GM23338 (cell line): ENCODE measurements around the gene IL1RAPL2. TPM values are rescaled to one million over a fixed set of nuclear protein-coding genes. Genes with fewer than 3 reads are reported as not detected.

Experiments
- ATAC-seq: fragments of 200-7000 bp; cut with Tn5 transposase; 3 replicates; pipeline ENCODE4 v1.9.1; 2020
- DNase-seq: peaks from one replicate; pipeline ENCODE4 v3.0.0-alpha.2; 2015; ENCODE audit warnings: low spot score
- H2AFZ ChIP-seq: fragments of 200-600 bp; sonication (generic); 2 replicates; pipeline ENCODE4 v1.8.0; 2016; ENCODE audit warnings: antibody characterized with exemption, mild to moderate bottlenecking, moderate library complexity
- H3F3A ChIP-seq: fragments of 200-600 bp; sonication (generic); replicated peaks from 2 replicates; pipeline ENCODE4 v1.8.0; 2017; ENCODE audit warnings: antibody characterized with exemption, mixed run types, low read depth
- H3K27ac ChIP-seq: fragments of 200-600 bp; sonication (generic); 2 replicates; pipeline ENCODE4 v1.6.1; 2016; ENCODE audit warnings: low read depth
- H3K27me3 ChIP-seq: fragments of 200-600 bp; sonication (generic); 2 replicates; pipeline ENCODE4 v1.8.0; 2016; ENCODE audit warnings: mild to moderate bottlenecking, mixed run types, moderate library complexity; ENCODE audit not compliant: insufficient read depth
- H3K36me3 ChIP-seq: fragments of 200-600 bp; sonication (generic); 2 replicates; pipeline ENCODE4 v1.8.0; 2016; ENCODE audit warnings: mild to moderate bottlenecking; ENCODE audit not compliant: insufficient read depth
- H3K4me1 ChIP-seq: fragments of 200-600 bp; sonication (generic); 2 replicates; pipeline ENCODE4 v1.8.0; 2016; ENCODE audit warnings: mild to moderate bottlenecking, moderate library complexity; ENCODE audit not compliant: insufficient read depth
- H3K4me2 ChIP-seq: fragments of 200-600 bp; sonication (generic); 2 replicates; pipeline ENCODE4 v1.7.1; 2017; ENCODE audit warnings: mixed run types
- H3K4me3 ChIP-seq: fragments of 200-600 bp; sonication (generic); 2 replicates; pipeline ENCODE4 v1.6.1; 2016; ENCODE audit warnings: mixed run types
- H3K79me2 ChIP-seq: fragments of 200-600 bp; sonication (generic); replicated peaks from 2 replicates; pipeline ENCODE4 v1.8.0; 2017; ENCODE audit warnings: mild to moderate bottlenecking; ENCODE audit not compliant: insufficient read depth
- H3K9me2 ChIP-seq: fragments of 200-600 bp; sonication (generic); 2 replicates; pipeline ENCODE4 v1.8.0; 2017; ENCODE audit not compliant: insufficient read depth
- H4K20me1 ChIP-seq: fragments of 200-600 bp; sonication (generic); replicated peaks from 2 replicates; pipeline ENCODE4 v1.8.0; 2017; ENCODE audit warnings: mild to moderate bottlenecking; ENCODE audit not compliant: insufficient read depth
- H3K27ac Mint-ChIP-seq: 2 replicates; pipeline ENCODE4 v1.8.0; 2020; ENCODE audit warnings: inconsistent platforms, mild to moderate bottlenecking, moderate library complexity, mixed read lengths
- H3K27me3 Mint-ChIP-seq: 3 replicates; pipeline ENCODE4 v1.8.0; 2022; ENCODE audit warnings: low read depth, mild to moderate bottlenecking, moderate library complexity, mixed read lengths, inconsistent platforms; ENCODE audit not compliant: insufficient read depth, poor library complexity
- H3K36me3 Mint-ChIP-seq: 3 replicates; pipeline ENCODE4 v1.8.0; 2021; ENCODE audit warnings: low read depth, mild to moderate bottlenecking, inconsistent platforms, moderate library complexity, mixed read lengths
- H3K4me1 Mint-ChIP-seq: 3 replicates; pipeline ENCODE4 v1.8.0; 2020; ENCODE audit warnings: mild to moderate bottlenecking, inconsistent platforms, mixed read lengths
- H3K4me3 Mint-ChIP-seq: 3 replicates; pipeline ENCODE4 v1.8.0; 2021; ENCODE audit warnings: moderate library complexity, mild to moderate bottlenecking, inconsistent platforms, mixed read lengths
- H3K9me3 Mint-ChIP-seq: 3 replicates; pipeline ENCODE4 v1.8.0; 2020; ENCODE audit warnings: moderate library complexity, mild to moderate bottlenecking, inconsistent platforms, mixed read lengths
- CREB1 ChIP-seq: fragments of 250-450 bp; sonication (Bioruptor Pico); IDR thresholded peaks from 2 replicates; pipeline ENCODE4 v1.5.0; 2020; ENCODE audit warnings: low read depth, mild to moderate bottlenecking, moderate library complexity
- CTCF ChIP-seq, 2 experiments: fragments of 200-600 bp in 1 of 2; sonication (generic) in 1 of 2; conservative IDR thresholded peaks; 2 replicates each; pipeline versions ENCODE4 v1.5.1 to v1.6.1; 2016 to 2017; ENCODE audit warnings: antibody characterized with exemption in 2 of 2, low read depth in 2 of 2, mild to moderate bottlenecking in 2 of 2, moderate library complexity in 1 of 2
- EZH2 ChIP-seq: fragments of 200-600 bp; sonication (generic); IDR thresholded peaks from one replicate; pipeline ENCODE4 v1.8.0; 2017; ENCODE audit warnings: antibody characterized with exemption, mild to moderate bottlenecking, low read depth; ENCODE audit not compliant: unreplicated experiment
- EZH2phosphoT487 ChIP-seq: fragments of 200-600 bp; sonication (generic); IDR thresholded peaks from one replicate; pipeline ENCODE4 v1.8.1; 2018; ENCODE audit warnings: antibody characterized with exemption; ENCODE audit not compliant: unreplicated experiment
- JUNB ChIP-seq: IDR thresholded peaks from one replicate; pipeline ENCODE4 v1.6.1; 2016; ENCODE audit warnings: antibody characterized with exemption; ENCODE audit not compliant: unreplicated experiment
- NANOG ChIP-seq: IDR thresholded peaks from 2 replicates; pipeline ENCODE4 v1.6.1; 2016; ENCODE audit warnings: antibody characterized with exemption, borderline replicate concordance
- POLR2AphosphoS5 ChIP-seq: IDR thresholded peaks from 2 replicates; pipeline ENCODE4 v1.6.1; 2016; ENCODE audit warnings: antibody characterized with exemption, low read depth
- STAT1 ChIP-seq: IDR thresholded peaks from one replicate; pipeline ENCODE4 v1.6.1; 2016; ENCODE audit warnings: antibody characterized with exemption; ENCODE audit not compliant: unreplicated experiment
- ZNF331 ChIP-seq: fragments of 250-450 bp; sonication (Bioruptor Pico); IDR thresholded peaks from 2 replicates; pipeline ENCODE4 v1.5.0; 2020; ENCODE audit warnings: low read depth, mild to moderate bottlenecking, moderate library complexity
- ZNF462 ChIP-seq: fragments of 250-450 bp; sonication (Bioruptor Pico); IDR thresholded peaks from 2 replicates; pipeline ENCODE4 v1.5.0; 2020; ENCODE audit warnings: mild to moderate bottlenecking, moderate library complexity
- polyA plus RNA-seq: library from polyadenylated mRNA; unstranded; fragments of >200 nt; fragmentation: Nextera tagmentation; extraction: Ambion mirVana; gene quantifications from 2 replicates; pipeline ENCODE4 v1.2.1, GENCODE V29; 2016
- total RNA-seq: library from RNA; depleted of rRNA; stranded (reverse); fragments of >200 nt; shearing (Covaris generic); gene quantifications from 2 replicates; pipeline ENCODE4 v1.2.3, GENCODE V29; 2014
- TF ChIP-seq, protein P1 (sequence below): IDR thresholded peaks from 2 replicates; pipeline ENCODE4 v1.6.1; 2016; ENCODE audit warnings: antibody characterized with exemption

The IL1RAPL2 gene
- total and polyA plus RNA-seq, 2 experiments from 2014 or later: 0.80 to 0.94 TPM

DNA sequence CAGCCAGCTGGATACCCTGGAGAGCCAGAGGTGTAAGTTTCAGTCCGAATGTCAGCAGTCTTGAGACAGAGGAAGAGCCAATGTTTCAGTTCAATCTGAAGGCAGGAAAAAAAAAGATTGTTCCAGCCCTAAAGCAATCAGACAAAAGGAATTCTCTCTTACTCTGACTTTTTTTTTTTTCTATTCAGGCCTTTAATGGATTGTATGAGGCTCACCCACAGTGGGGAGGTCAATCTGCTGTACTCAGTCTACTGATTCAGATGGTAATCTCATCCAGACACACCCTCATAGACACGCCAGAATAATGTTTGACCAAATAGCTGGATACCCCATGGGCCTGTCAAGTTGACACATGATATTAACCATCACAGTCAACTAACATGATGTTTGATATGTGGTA lies 602.6 kb downstream of the IL1RAPL2 start (continued):
- no peak for TF ChIP-seq ZNF462 (CRISPR knock-in tag)
- no peak for TF ChIP-seq CTCF (conservative IDR thresholded peaks at IDR 0.05; ENCODE audit: low read depth in 2 of 2)

- Histone ChIP-seq H3K4me3 (no peak overlapping the region), H3K4me2 (no peak overlapping the region), H3K9me2 (no peaks in the 10 kb centered on the region), H3K27me3 (no peaks in the 10 kb centered on the region), H3K27ac (no peak overlapping the region), H3F3A (no peaks in the 10 kb centered on the region), H3K4me1 (no peaks in the 10 kb centered on the region), H2AFZ (no peak overlapping the region), H4K20me1 (no peaks in the 10 kb centered on the region), H3K36me3 (no peaks in the 10 kb centered on the region), H3K79me2 (no peaks in the 10 kb centered on the region)
- Mint-ChIP-seq H3K4me1 (no peaks in the 10 kb centered on the region), H3K27ac (no peak overlapping the region), H3K4me3 (no peak overlapping the region), H3K9me3 (peaks cover 2% of the 10 kb centered on the region; the same call in 1 of the 3 replicates), H3K36me3 (no peaks in the 10 kb centered on the region), H3K27me3 (no peaks in the 10 kb centered on the region)
- ATAC-seq: no peak
- DNase-seq: no peak
- TF ChIP-seq POLR2AphosphoS5: no peak
- TF ChIP-seq JUNB: no peak
- no peak for TF ChIP-seq ZNF331 (CRISPR knock-in tag)
- no peak for TF ChIP-seq EZH2
- TF ChIP-seq STAT1: no peak
- no peak for TF ChIP-seq CREB1 (CRISPR knock-in tag)
- TF ChIP-seq NANOG: no peak
- TF ChIP-seq EZH2phosphoT487: no peak
- TF ChIP-seq, protein P1, sequence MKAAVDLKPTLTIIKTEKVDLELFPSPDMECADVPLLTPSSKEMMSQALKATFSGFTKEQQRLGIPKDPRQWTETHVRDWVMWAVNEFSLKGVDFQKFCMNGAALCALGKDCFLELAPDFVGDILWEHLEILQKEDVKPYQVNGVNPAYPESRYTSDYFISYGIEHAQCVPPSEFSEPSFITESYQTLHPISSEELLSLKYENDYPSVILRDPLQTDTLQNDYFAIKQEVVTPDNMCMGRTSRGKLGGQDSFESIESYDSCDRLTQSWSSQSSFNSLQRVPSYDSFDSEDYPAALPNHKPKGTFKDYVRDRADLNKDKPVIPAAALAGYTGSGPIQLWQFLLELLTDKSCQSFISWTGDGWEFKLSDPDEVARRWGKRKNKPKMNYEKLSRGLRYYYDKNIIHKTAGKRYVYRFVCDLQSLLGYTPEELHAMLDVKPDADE: no peak
- no peak for TF ChIP-seq CTCF (conservative IDR thresholded peaks at IDR 0.05; ENCODE audit: low read depth in 2 of 2)
Measured at GRCh38 chrX:105173071-105173470, 607.1 kb downstream of the IL1RAPL2 start.
